CD4-positive, alpha-beta T cell treated with Interleukin-2 at 100 ng/mL for 4 hours (primary cell): ENCODE data around the gene ADRA2B.
"Not testable (repeated sequence)": the region's sequence is repeated elsewhere in the genome, so short reads cannot be mapped to it uniquely, and the experiment has no call there.

ENCODE experiments used
- DNase-seq: peaks from one replicate; pipeline ENCODE4 v3.0.0-alpha.2; 2020; ENCODE audit warnings: low spot score

Gene ADRA2B

GRCh38 chr2:96116424-96116878, at the start of gene ADRA2B:
Gene ADRA2B (minus strand): TSS chr2:96116571. CDS start chr2:96116149, 422 bp downstream.
- DNase-seq: peak; percentile 82

GRCh38 chr2:96164459-96165184, 48.3 kb upstream of the ADRA2B start:
- peak; percentile 64 for DNase-seq

- DNase-seq: peak; percentile 44
These were observed 47.5 kb upstream of the ADRA2B start for GRCh38 chr2:96163768-96164429.

- no peak for DNase-seq
These were observed 47.0 kb upstream of the ADRA2B start for GRCh38 chr2:96163415-96163767.

GRCh38 chr2:96161898-96162297, 45.5 kb upstream of the ADRA2B start:
- no peak for DNase-seq

GRCh38 chr2:96160366-96160765, 44.0 kb upstream of the ADRA2B start:
- DNase-seq: not testable (repeated sequence)

- DNase-seq: peak; percentile 48
These were observed 42.9 kb upstream of the ADRA2B start for GRCh38 chr2:96159084-96159830.

- no peak for DNase-seq
These were observed 42.2 kb upstream of the ADRA2B start for GRCh38 chr2:96158554-96158940.

- DNase-seq: peak; percentile 80
These were observed 41.5 kb upstream of the ADRA2B start for GRCh38 chr2:96157649-96158553.

GRCh38 chr2:96156926-96157648, 40.7 kb upstream of the ADRA2B start:
- DNase-seq: no peak

- DNase-seq: peak; percentile 32
These were observed 39.8 kb upstream of the ADRA2B start for GRCh38 chr2:96156011-96156820.

GRCh38 chr2:96154506-96155380, 38.4 kb upstream of the ADRA2B start:
- DNase-seq: no peak

- DNase-seq: no peak
These were observed 37.6 kb upstream of the ADRA2B start for GRCh38 chr2:96153991-96154431.

GRCh38 chr2:96153291-96153713, 36.9 kb upstream of the ADRA2B start:
- DNase-seq: no peak

- no peak for DNase-seq
These were observed 36.2 kb upstream of the ADRA2B start for GRCh38 chr2:96152304-96153161.

- DNase-seq: no peak
These were observed 35.4 kb upstream of the ADRA2B start for GRCh38 chr2:96151595-96152303.

GRCh38 chr2:96150791-96151594, 34.6 kb upstream of the ADRA2B start:
- no peak for DNase-seq
